ENCODE measurements around the gene POU1F1.

Gene POU1F1

GRCh38 chr3:87229113-87229512 is 47.3 kb downstream of the POU1F1 start:
- no peak overlapping the region for H2AK5ac ChIP-seq (ENCODE audit: low read length)
- no peak overlapping the region for H3K18ac ChIP-seq (ENCODE audit: low read length)
- no peak overlapping the region for H3K4ac ChIP-seq (ENCODE audit: low read depth, low read length)
- H3K79me1 ChIP-seq (ENCODE audit: low read length), result peaks cover 10% of the 10 kb centered on the region
- no peaks in the 10 kb centered on the region for H3K27me3 ChIP-seq (ENCODE audit: insufficient read depth, low read length, poor library complexity)
- H3K36me3 ChIP-seq (ENCODE audit: control insufficient read depth, insufficient read depth, low read length), result no peaks in the 10 kb centered on the region
- WGBS (ENCODE audit: extremely low coverage, insufficient coverage, low lambda C conversion rate), result no CpG with 5 or more reads among the region's 1 CpG
- no peak overlapping the region for H4K5ac ChIP-seq (ENCODE audit: low read length)
- H3K56ac ChIP-seq (ENCODE audit: low read length), result no peak overlapping the region
- DNase-seq, result no peak
- H3K4me2 ChIP-seq (ENCODE audit: low read length), result no peak overlapping the region
- H3K4me3 ChIP-seq (ENCODE audit: low read length), result no peak overlapping the region
- peaks cover 31% of the 10 kb centered on the region for H3K79me2 ChIP-seq (ENCODE audit: control insufficient read depth, insufficient read depth, low read length)
- peaks cover 2% of the 10 kb centered on the region for H3K4me1 ChIP-seq (ENCODE audit: control insufficient read depth, low read depth, low read length)
- no peak overlapping the region for H2BK5ac ChIP-seq (ENCODE audit: low read length)
- no peak overlapping the region for H4K8ac ChIP-seq (ENCODE audit: low read depth, low read length)
- no peak overlapping the region for H3K23ac ChIP-seq (ENCODE audit: low read length)
- no peak overlapping the region for H2BK15ac ChIP-seq (replicated peaks; ENCODE audit: low read depth)
- no peak overlapping the region for H2BK120ac ChIP-seq (ENCODE audit: low read depth, low read length)
- H3K27ac ChIP-seq (ENCODE audit: low read depth, low read length), result no peak overlapping the region
- H3K9ac ChIP-seq (ENCODE audit: low read length), result no peak overlapping the region

GRCh38 chr3:87228316-87228715 is 48.1 kb downstream of the POU1F1 start:
- H3K4me1 ChIP-seq (ENCODE audit: control insufficient read depth, low read depth, low read length), result peaks cover 2% of the 10 kb centered on the region
- WGBS (ENCODE audit: extremely low coverage, insufficient coverage, low lambda C conversion rate), result no CpG with 5 or more reads among the region's 1 CpG
- no peak overlapping the region for H3K27ac ChIP-seq (ENCODE audit: low read depth, low read length)
- no peak overlapping the region for H3K23ac ChIP-seq (ENCODE audit: low read length)
- H2AK5ac ChIP-seq (ENCODE audit: low read length), result no peak overlapping the region
- H2BK5ac ChIP-seq (ENCODE audit: low read length), result no peak overlapping the region
- H4K8ac ChIP-seq (ENCODE audit: low read depth, low read length), result no peak overlapping the region
- no peak overlapping the region for H2BK15ac ChIP-seq (replicated peaks; ENCODE audit: low read depth)
- peaks cover 28% of the 10 kb centered on the region for H3K79me2 ChIP-seq (ENCODE audit: control insufficient read depth, insufficient read depth, low read length)
- peak overlapping the region; percentile 54 for H3K4me2 ChIP-seq (ENCODE audit: low read length)
- peaks cover 9% of the 10 kb centered on the region for H3K79me1 ChIP-seq (ENCODE audit: low read length)
- peak overlapping the region; percentile 22 for H3K4me3 ChIP-seq (ENCODE audit: low read length)
- no peaks in the 10 kb centered on the region for H3K27me3 ChIP-seq (ENCODE audit: insufficient read depth, low read length, poor library complexity)
- peak overlapping the region; percentile 78 for H3K56ac ChIP-seq (ENCODE audit: low read length)
- no peaks in the 10 kb centered on the region for H3K36me3 ChIP-seq (ENCODE audit: control insufficient read depth, insufficient read depth, low read length)
- H3K9ac ChIP-seq (ENCODE audit: low read length), result peak overlapping the region; percentile 55
- no peak overlapping the region for H3K18ac ChIP-seq (ENCODE audit: low read length)
- H3K4ac ChIP-seq (ENCODE audit: low read depth, low read length), result no peak overlapping the region
- no peak overlapping the region for H2BK120ac ChIP-seq (ENCODE audit: low read depth, low read length)
- DNase-seq, result no peak
- no peak overlapping the region for H4K5ac ChIP-seq (ENCODE audit: low read length)

- no CpG with 5 or more reads among the region's 3 CpGs for WGBS (ENCODE audit: extremely low coverage, insufficient coverage, low lambda C conversion rate)
- H3K27ac ChIP-seq (ENCODE audit: low read depth, low read length), result peak overlapping the region; percentile 81
Observed at GRCh38 chr3:87227835-87228144, 48.6 kb downstream of the POU1F1 start.

GRCh38 chr3:87227104-87227834 is 49.1 kb downstream of the POU1F1 start, which contains the start of gene CHMP2B:
CHMP2B (plus strand) TSS chr3:87227309; CDS start chr3:87227523, 214 bp downstream.
- Histone ChIP-seq H2BK5ac (ENCODE audit: low read length) (peak within 1 kb of the TSS; percentile 59), H2AK5ac (ENCODE audit: low read length) (no peak within 1 kb of the TSS), H3K79me2 (ENCODE audit: control insufficient read depth, insufficient read depth, low read length) (peaks cover 22% of the 10 kb centered on the region), H3K27me3 (ENCODE audit: insufficient read depth, low read length, poor library complexity) (no peaks in the 10 kb centered on the region), H3K27ac (ENCODE audit: low read depth, low read length) (peak within 1 kb of the TSS; percentile 81), H4K5ac (ENCODE audit: low read length) (no peak within 1 kb of the TSS), H3K79me1 (ENCODE audit: low read length) (peaks cover 6% of the 10 kb centered on the region), H3K18ac (ENCODE audit: low read length) (peak within 1 kb of the TSS; percentile 88), H2BK15ac (replicated peaks; ENCODE audit: low read depth) (no peak within 1 kb of the TSS), H3K36me3 (ENCODE audit: control insufficient read depth, insufficient read depth, low read length) (no peaks in the 10 kb centered on the region), H2BK120ac (ENCODE audit: low read depth, low read length) (no peak within 1 kb of the TSS), H3K23ac (ENCODE audit: low read length) (no peak within 1 kb of the TSS), H3K56ac (ENCODE audit: low read length) (peak within 1 kb of the TSS; percentile 95), H4K8ac (ENCODE audit: low read depth, low read length) (no peak within 1 kb of the TSS), H3K4me1 (ENCODE audit: control insufficient read depth, low read depth, low read length) (peaks cover 2% of the 10 kb centered on the region), H3K4me2 (ENCODE audit: low read length) (peak within 1 kb of the TSS; percentile 71), H3K9ac (ENCODE audit: low read length) (peak within 1 kb of the TSS; percentile 89), H3K4me3 (ENCODE audit: low read length) (peak within 1 kb of the TSS; percentile 86), H3K4ac (ENCODE audit: low read depth, low read length) (no peak within 1 kb of the TSS)
- no CpG with 5 or more reads among the region's 59 CpGs for WGBS (ENCODE audit: extremely low coverage, insufficient coverage, low lambda C conversion rate)
- peak; percentile 95 for DNase-seq

More at GRCh38 chr3:87227835-87228144, 48.6 kb downstream of the POU1F1 start:
- H3K4me3 ChIP-seq (ENCODE audit: low read length), result peak overlapping the region; percentile 78
- H3K27me3 ChIP-seq (ENCODE audit: insufficient read depth, low read length, poor library complexity), result no peaks in the 10 kb centered on the region
- H3K79me1 ChIP-seq (ENCODE audit: low read length), result peaks cover 8% of the 10 kb centered on the region
- H3K4ac ChIP-seq (ENCODE audit: low read depth, low read length), result no peak overlapping the region
- H3K4me1 ChIP-seq (ENCODE audit: control insufficient read depth, low read depth, low read length), result peaks cover 2% of the 10 kb centered on the region
- no peaks in the 10 kb centered on the region for H3K36me3 ChIP-seq (ENCODE audit: control insufficient read depth, insufficient read depth, low read length)
- H2BK15ac ChIP-seq (replicated peaks; ENCODE audit: low read depth), result no peak overlapping the region
- no peak for DNase-seq
- peak overlapping the region; percentile 52 for H3K4me2 ChIP-seq (ENCODE audit: low read length)
- H4K5ac ChIP-seq (ENCODE audit: low read length), result no peak overlapping the region
- peak overlapping the region; percentile 93 for H3K56ac ChIP-seq (ENCODE audit: low read length)
- peak overlapping the region; percentile 75 for H3K9ac ChIP-seq (ENCODE audit: low read length)
- H3K23ac ChIP-seq (ENCODE audit: low read length), result no peak overlapping the region
- H2BK5ac ChIP-seq (ENCODE audit: low read length), result no peak overlapping the region
- H2AK5ac ChIP-seq (ENCODE audit: low read length), result no peak overlapping the region
- no peak overlapping the region for H3K18ac ChIP-seq (ENCODE audit: low read length)
- peaks cover 25% of the 10 kb centered on the region for H3K79me2 ChIP-seq (ENCODE audit: control insufficient read depth, insufficient read depth, low read length)
- no peak overlapping the region for H4K8ac ChIP-seq (ENCODE audit: low read depth, low read length)
- H2BK120ac ChIP-seq (ENCODE audit: low read depth, low read length), result no peak overlapping the region

GRCh38 chr3:87225659-87226058 is 50.7 kb downstream of the POU1F1 start:
- Histone ChIP-seq H4K5ac (ENCODE audit: low read length) (no peak overlapping the region), H3K18ac (ENCODE audit: low read length) (no peak overlapping the region), H3K79me2 (ENCODE audit: control insufficient read depth, insufficient read depth, low read length) (peaks cover 12% of the 10 kb centered on the region), H3K4ac (ENCODE audit: low read depth, low read length) (no peak overlapping the region), H3K27ac (ENCODE audit: low read depth, low read length) (no peak overlapping the region), H3K36me3 (ENCODE audit: control insufficient read depth, insufficient read depth, low read length) (no peaks in the 10 kb centered on the region), H3K4me3 (ENCODE audit: low read length) (no peak overlapping the region), H3K79me1 (ENCODE audit: low read length) (peaks cover 3% of the 10 kb centered on the region), H2BK5ac (ENCODE audit: low read length) (no peak overlapping the region), H2AK5ac (ENCODE audit: low read length) (no peak overlapping the region), H2BK120ac (ENCODE audit: low read depth, low read length) (no peak overlapping the region), H3K23ac (ENCODE audit: low read length) (no peak overlapping the region), H3K27me3 (ENCODE audit: insufficient read depth, low read length, poor library complexity) (no peaks in the 10 kb centered on the region), H3K56ac (ENCODE audit: low read length) (no peak overlapping the region), H4K8ac (ENCODE audit: low read depth, low read length) (no peak overlapping the region), H3K4me2 (ENCODE audit: low read length) (no peak overlapping the region), H3K9ac (ENCODE audit: low read length) (no peak overlapping the region), H3K4me1 (ENCODE audit: control insufficient read depth, low read depth, low read length) (peaks cover 2% of the 10 kb centered on the region), H2BK15ac (replicated peaks; ENCODE audit: low read depth) (no peak overlapping the region)
- no CpG with 5 or more reads among the region's 5 CpGs for WGBS (ENCODE audit: extremely low coverage, insufficient coverage, low lambda C conversion rate)
- DNase-seq, result no peak

- no peak overlapping the region for H3K9ac ChIP-seq (ENCODE audit: low read length)
- H2BK15ac ChIP-seq (replicated peaks; ENCODE audit: low read depth), result no peak overlapping the region
- H2BK120ac ChIP-seq (ENCODE audit: low read depth, low read length), result no peak overlapping the region
- no peak overlapping the region for H3K4me3 ChIP-seq (ENCODE audit: low read length)
- no peak overlapping the region for H4K8ac ChIP-seq (ENCODE audit: low read depth, low read length)
- no peak overlapping the region for H2BK5ac ChIP-seq (ENCODE audit: low read length)
- H4K5ac ChIP-seq (ENCODE audit: low read length), result no peak overlapping the region
- DNase-seq, result no peak
- H3K56ac ChIP-seq (ENCODE audit: low read length), result no peak overlapping the region
- WGBS (ENCODE audit: extremely low coverage, insufficient coverage, low lambda C conversion rate), result no CpG with 5 or more reads among the region's 2 CpGs
- H3K79me1 ChIP-seq (ENCODE audit: low read length), result no peaks in the 10 kb centered on the region
- H3K27ac ChIP-seq (ENCODE audit: low read depth, low read length), result no peak overlapping the region
- H3K36me3 ChIP-seq (ENCODE audit: control insufficient read depth, insufficient read depth, low read length), result no peaks in the 10 kb centered on the region
- H3K79me2 ChIP-seq (ENCODE audit: control insufficient read depth, insufficient read depth, low read length), result no peaks in the 10 kb centered on the region
- H3K4me1 ChIP-seq (ENCODE audit: control insufficient read depth, low read depth, low read length), result no peaks in the 10 kb centered on the region
- no peak overlapping the region for H3K18ac ChIP-seq (ENCODE audit: low read length)
- no peak overlapping the region for H3K4me2 ChIP-seq (ENCODE audit: low read length)
- H2AK5ac ChIP-seq (ENCODE audit: low read length), result no peak overlapping the region
- H3K27me3 ChIP-seq (ENCODE audit: insufficient read depth, low read length, poor library complexity), result no peaks in the 10 kb centered on the region
- H3K4ac ChIP-seq (ENCODE audit: low read depth, low read length), result no peak overlapping the region
- no peak overlapping the region for H3K23ac ChIP-seq (ENCODE audit: low read length)
Observed at GRCh38 chr3:87219611-87220010, 56.8 kb downstream of the POU1F1 start.
